HG03575 (cell line): ENCODE data around the gene USP17L5.
"Not testable (repeated sequence)": the region's sequence is repeated elsewhere in the genome, so short reads cannot be mapped to it uniquely, and the experiment has no call there.

Experiments
- ATAC-seq: cut with Tn5 transposase; IDR thresholded peaks from one replicate; pipeline ENCODE4 v1.9.1; 2021; ENCODE audit not compliant: unreplicated experiment, insufficient number of reproducible peaks, low FRiP score; ENCODE audit errors: extremely low read depth

USP17L5 gene

GRCh38 chr4:9339103-9339502 lies at the start of gene USP17L5:
Gene USP17L5 (plus strand): TSS chr4:9339403. CDS start chr4:9339403, 0 bp downstream.
- not testable (repeated sequence) for ATAC-seq

DNA sequence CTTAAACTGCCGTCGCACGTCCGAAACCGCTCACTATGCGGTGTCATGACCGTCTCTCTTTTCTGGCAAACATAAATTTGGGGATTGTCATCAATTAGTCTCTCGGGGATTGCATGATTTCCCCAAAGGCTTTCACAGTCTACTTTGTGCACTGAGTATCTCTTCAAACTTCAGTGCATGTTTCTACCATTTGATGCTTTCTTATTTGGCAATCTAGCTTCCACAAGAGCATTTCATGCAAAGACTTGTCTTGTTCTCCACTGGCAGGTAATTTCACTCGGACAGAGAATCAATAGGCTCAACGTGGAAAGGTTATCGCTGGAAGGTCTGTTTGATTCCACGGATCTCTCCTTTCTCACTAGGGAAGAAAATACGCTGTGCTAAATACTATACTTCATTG lies 15.0 kb upstream of the USP17L5 start:
- ATAC-seq = not testable (repeated sequence)

GRCh38 chr4:9324865-9325264 lies 14.3 kb upstream of the USP17L5 start, which contains the start of gene USP17L24:
Gene USP17L24 (plus strand): TSS chr4:9325165. CDS start chr4:9325165, 0 bp downstream.
- ATAC-seq = not testable (repeated sequence)

DNA sequence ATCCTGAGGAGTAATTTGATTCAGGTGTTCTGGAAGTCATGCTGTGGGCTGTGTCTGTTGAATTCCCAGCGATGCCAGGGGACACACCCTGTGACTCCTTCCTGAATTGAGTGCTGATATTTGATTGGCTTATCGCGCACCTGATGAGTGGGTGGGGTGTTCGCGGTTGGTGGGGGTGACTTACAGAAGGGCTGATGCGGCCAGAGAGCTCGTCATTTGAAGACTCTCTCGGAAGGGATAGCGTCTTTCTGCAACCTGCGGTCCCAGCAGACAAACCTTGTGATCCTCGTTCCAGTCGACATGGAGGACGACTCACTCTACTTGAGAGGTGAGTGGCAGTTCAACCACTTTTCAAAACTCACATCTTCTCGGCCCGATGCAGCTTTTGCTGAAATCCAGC lies 9.6 kb upstream of the USP17L5 start, which contains the start of gene USP17L25:
TSS of gene USP17L25 (plus strand) at position 301 of the 400 bp plus-strand sequence. CDS start at position 301, 0 bp downstream.
- not testable (repeated sequence) for ATAC-seq

GRCh38 chr4:9334358-9334757 lies 4.8 kb upstream of the USP17L5 start, which contains the start of gene USP17L26:
Gene USP17L26 (plus strand): TSS chr4:9334658. CDS start chr4:9334658, 0 bp downstream.
- ATAC-seq = not testable (repeated sequence)

DNA sequence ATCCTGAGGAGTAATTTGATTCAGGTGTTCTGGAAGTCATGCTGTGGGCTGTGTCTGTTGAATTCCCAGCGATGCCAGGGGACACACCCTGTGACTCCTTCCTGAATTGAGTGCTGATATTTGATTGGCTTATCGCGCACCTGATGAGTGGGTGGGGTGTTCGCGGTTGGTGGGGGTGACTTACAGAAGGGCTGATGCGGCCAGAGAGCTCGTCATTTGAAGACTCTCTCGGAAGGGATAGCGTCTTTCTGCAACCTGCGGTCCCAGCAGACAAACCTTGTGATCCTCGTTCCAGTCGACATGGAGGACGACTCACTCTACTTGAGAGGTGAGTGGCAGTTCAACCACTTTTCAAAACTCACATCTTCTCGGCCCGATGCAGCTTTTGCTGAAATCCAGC lies 4.6 kb downstream of the USP17L5 start, which contains the start of gene USP17L27:
TSS of gene USP17L27 (plus strand) at position 301 of the 400 bp plus-strand sequence. CDS start at position 301, 0 bp downstream.
- not testable (repeated sequence) for ATAC-seq

- not testable (repeated sequence) for ATAC-seq
These were observed 9.4 kb downstream of the USP17L5 start, which contains the start of gene USP17L28 for GRCh38 chr4:9348593-9348992. Gene USP17L28 (plus strand): TSS chr4:9348893. CDS start chr4:9348893, 0 bp downstream.

GRCh38 chr4:9350866-9351265 lies 11.7 kb downstream of the USP17L5 start:
- not testable (repeated sequence) for ATAC-seq

DNA sequence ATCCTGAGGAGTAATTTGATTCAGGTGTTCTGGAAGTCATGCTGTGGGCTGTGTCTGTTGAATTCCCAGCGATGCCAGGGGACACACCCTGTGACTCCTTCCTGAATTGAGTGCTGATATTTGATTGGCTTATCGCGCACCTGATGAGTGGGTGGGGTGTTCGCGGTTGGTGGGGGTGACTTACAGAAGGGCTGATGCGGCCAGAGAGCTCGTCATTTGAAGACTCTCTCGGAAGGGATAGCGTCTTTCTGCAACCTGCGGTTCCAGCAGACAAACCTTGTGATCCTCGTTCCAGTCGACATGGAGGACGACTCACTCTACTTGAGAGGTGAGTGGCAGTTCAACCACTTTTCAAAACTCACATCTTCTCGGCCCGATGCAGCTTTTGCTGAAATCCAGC lies 14.1 kb downstream of the USP17L5 start, which contains the start of gene USP17L29:
TSS of gene USP17L29 (plus strand) at position 301 of the 400 bp plus-strand sequence. CDS start at position 301, 0 bp downstream.
- not testable (repeated sequence) for ATAC-seq

- not testable (repeated sequence) for ATAC-seq
These were observed 23.6 kb downstream of the USP17L5 start, which contains the start of gene USP17L30 for GRCh38 chr4:9362829-9363228. Gene USP17L30 (plus strand): TSS chr4:9363129. CDS start chr4:9363129, 0 bp downstream.

GRCh38 chr4:9379881-9380280 lies 40.7 kb downstream of the USP17L5 start:
- ATAC-seq = not testable (repeated sequence)

GRCh38 chr4:9381012-9381534 lies 41.9 kb downstream of the USP17L5 start:
- not testable (repeated sequence) for ATAC-seq

- ATAC-seq = no peak
These were observed 44.9 kb downstream of the USP17L5 start for GRCh38 chr4:9384126-9384525.

DNA sequence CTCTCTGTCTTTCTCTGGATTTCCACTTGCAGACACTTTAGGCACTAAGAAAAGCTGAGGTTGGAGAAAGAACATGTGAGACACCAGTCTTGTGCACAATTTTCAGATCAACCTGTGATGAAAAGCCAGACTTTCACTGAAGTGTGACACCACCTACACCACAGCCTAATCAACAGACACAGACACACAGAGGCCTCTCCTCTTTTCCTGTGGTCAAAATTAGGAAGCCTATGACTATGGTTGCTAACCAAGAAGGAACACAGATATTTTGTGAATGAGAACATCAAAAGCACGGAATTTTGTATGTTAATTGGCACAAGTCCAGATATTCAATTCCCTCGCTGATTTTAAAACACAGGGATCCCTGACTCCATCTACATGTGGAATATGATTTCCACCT lies 49.8 kb downstream of the USP17L5 start:
- not testable (repeated sequence) for ATAC-seq
